HG03097 (cell line): ENCODE results near the gene ATAD3C.
"Not testable (repeated sequence)": the region's sequence is repeated elsewhere in the genome, so short reads cannot be mapped to it uniquely, and the experiment has no call there.

Experiments used
- ATAC-seq: cut with Tn5 transposase; IDR thresholded peaks from one replicate; pipeline ENCODE4 v1.9.1; 2021; ENCODE audit not compliant: unreplicated experiment, low FRiP score

The ATAD3C gene

GRCh38 chr1:1468196-1468985, 18.9 kb downstream of the ATAD3C start:
- ATAC-seq: not testable (repeated sequence)

DNA sequence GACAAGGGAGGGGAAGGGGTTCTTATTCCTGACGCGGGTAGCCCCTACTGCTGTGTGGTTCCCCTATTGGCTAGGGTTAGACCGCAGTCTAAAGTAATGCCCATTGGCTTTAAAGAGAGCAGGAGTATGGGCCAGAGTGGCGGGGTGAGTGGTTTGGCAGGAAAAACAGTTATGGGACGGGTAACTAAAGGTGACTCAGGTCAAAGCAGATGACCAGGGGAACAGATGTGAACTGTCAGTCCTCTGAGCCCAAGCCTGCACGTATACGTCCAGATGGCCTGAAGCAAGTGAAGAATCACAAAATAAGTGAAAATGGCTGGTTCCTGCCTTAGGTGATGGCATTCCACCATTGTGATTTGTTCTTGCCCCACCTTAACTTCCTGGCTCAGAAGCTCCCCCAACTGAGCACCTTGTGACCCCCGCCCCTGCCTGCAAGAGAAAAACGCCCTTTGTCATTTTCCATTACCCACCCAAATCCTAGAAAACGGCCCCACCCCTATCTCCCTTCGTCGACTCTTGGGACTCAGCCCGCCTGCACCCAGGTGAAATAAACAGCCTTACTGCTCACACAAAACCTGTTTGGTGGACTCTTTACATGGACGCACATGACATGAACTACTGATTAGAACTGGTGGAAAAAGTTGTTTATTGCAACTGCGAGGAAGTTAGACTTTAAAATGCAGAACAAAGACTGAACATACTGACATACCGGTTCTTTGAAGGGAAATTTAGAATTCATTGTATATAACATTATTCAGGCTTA, 21.3 kb downstream of the ATAD3C start:
- ATAC-seq: no peak

DNA sequence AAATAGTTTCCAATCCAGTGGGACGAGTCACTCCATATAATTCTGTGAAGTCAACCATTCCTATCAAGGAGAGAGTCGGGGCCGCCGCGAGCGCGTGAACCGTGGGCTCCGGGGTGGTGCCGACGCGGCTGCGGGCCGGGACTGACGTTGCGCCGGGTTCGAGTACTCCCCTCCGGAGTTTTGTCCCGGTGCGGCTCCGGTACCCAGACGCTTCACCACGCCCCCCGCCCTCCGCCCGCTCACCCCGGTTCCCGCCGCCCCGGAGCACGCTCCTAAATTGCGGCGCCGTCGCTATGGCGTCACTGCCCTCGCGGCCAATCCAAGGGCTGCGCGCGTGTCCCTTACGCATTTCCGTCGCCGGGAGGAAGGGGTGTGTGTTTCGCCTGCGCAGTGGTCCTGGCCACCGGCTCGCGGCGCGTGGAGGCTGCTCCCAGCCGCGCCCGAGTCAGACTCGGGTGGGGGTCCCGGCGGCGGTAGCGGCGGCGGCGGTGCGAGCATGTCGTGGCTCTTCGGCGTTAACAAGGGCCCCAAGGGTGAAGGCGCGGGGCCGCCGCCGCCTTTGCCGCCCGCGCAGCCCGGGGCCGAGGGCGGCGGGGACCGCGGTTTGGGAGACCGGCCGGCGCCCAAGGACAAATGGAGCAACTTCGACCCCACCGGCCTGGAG, 22.0 kb downstream of the ATAD3C start, which contains the start of gene ATAD3B:
TSS of gene ATAD3B (plus strand) at position 377 of the 664 bp plus-strand sequence. CDS start at position 497, 120 bp downstream.
- ATAC-seq: peak; percentile 60

- ATAC-seq: peak; percentile 43
Measured at GRCh38 chr1:1472053-1472876, 22.8 kb downstream of the ATAD3C start.

DNA sequence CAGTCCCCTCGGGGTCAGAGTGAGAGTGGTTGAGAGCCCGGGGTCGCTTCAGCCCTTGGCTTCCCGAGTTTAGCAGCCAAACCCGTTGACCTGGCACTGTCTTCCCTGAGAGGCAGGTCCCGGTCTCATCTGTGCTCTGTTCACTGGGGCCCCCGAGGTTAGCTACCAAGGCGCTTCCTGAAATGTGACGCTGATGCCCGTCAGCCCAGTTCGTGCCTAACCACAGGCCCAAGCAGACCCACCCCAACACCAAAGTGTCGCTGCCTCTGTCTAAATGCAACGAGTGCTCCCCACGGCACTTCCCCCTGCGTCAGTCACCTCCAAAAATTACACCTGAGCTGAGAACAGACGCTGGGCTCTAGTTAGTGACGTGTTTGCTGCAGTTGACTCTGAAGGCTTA, 26.5 kb downstream of the ATAD3C start:
- not testable (repeated sequence) for ATAC-seq

DNA sequence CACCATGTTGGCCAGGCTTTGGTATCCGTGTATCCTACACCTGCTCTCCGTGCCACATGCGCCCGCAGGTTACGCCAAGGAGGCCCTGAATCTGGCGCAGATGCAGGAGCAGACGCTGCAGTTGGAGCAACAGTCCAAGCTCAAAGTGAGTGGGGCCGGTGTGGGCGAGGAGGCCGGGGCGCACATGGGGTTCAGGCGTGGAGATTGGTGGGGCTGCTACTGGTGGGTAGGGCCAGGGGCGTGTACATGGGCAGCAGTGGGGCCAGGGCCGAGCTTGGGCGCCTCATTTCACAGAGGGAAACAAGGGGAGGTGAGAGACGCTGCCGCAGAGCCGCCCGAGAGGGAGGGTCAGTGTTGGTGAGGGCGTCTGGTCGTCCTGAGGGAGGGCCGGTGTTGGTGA, 27.7 kb downstream of the ATAD3C start:
- no peak for ATAC-seq

DNA sequence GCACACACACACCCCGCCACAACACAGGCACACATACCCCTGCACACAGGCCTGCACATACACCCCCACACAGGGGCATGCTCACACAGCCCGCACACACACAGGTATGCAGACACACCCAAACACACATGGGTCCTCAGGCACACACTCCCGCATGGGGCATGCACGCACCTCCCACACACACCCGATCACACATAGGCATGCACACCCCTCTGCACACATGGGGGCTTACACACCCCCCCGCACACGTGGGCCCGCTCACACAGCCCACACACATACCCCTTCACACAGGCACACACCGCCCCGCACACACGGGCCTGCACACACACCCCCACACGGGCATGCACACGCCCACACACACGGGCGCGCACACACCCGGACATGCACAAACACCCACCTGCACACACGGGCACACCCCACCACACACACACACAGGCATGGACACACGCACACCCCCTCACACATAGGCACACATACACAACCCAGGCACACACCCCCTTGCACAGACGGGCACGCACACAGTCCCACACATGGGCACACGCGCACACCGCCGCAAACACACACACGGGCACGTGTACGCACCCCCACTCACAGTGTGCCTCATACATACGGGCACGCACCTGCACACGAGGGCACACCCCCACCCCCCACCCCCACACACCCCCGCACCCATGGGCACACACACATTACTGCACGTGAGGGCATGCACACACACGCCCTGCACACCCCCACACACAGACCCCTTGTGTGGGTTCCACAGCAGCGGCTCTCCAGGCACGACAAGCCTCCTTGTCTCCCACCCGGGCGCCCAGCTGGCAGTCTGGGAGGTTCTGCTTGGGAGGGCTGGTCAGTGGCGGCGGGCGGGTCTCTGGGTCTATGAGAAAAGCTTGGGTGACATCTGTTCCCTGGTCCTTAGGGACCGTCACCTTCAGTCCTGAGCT, 30.3 kb downstream of the ATAD3C start:
- ATAC-seq: no peak

GRCh38 chr1:1480488-1480867, 31.0 kb downstream of the ATAD3C start:
- not testable (repeated sequence) for ATAC-seq

DNA sequence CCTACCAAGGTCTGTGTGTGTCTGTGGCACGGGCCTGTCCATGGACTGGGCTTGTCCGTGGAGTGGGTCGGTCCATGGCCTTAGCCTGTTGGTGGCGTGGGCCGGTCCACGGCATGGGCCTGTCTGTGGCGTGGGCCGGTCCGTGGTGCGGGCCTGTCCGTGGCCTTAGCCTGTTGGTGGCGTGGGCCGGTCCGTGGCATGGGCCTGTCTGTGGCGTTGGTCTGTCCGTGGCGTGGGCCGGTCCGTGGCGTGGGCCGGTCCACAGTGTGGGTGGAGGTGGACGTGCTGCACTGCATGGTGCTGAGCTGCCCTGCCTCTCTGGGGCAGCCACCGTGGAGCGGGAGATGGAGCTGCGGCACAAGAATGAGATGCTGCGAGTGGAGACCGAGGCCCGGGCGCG, 32.3 kb downstream of the ATAD3C start:
- ATAC-seq: not testable (repeated sequence)

- no peak for ATAC-seq
Measured at GRCh38 chr1:1482856-1483255, 33.4 kb downstream of the ATAD3C start.

DNA sequence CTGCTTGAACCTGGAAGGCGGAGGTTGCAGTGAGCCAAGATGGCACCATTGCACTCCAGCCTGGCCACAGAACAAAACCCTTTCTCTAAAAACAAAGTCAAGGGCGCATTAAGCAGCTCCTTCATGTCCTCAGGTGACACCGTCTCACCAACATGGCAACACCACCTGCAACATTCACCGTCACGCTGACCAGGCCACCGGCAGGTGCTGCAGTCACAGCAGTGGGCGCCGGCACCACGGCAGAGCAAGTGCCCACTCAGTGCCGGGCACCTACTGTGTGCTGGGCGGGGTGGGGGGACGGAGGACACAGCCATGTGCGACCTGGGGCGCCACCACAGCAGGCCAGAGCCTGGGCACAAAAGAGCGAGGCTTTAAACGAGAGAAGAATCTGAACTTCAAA, 34.2 kb downstream of the ATAD3C start:
- no peak for ATAC-seq

GRCh38 chr1:1484976-1485750, 35.7 kb downstream of the ATAD3C start:
- not testable (repeated sequence) for ATAC-seq

- not testable (repeated sequence) for ATAC-seq
Measured at GRCh38 chr1:1485755-1486317, 36.3 kb downstream of the ATAD3C start.

DNA sequence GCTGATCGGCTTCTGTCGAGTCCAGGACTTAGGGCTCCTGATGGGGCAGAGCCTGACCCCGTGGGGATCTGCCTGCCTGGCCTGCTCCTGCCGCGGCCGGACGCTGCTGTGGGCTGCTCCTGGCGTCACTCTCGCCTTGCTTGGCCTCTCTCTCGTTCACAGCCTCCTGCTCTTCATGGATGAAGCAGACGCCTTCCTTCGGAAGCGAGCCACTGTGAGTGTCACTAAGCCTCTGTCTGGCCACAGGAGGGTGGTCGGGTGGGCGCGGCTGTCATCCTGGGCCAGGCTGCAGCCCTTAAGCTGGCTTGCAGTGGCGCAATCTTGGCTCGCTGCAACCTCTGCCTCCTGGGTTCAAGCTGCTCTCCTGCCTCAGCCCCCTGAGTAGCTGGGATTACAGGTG, 38.2 kb downstream of the ATAD3C start:
- no peak for ATAC-seq

DNA sequence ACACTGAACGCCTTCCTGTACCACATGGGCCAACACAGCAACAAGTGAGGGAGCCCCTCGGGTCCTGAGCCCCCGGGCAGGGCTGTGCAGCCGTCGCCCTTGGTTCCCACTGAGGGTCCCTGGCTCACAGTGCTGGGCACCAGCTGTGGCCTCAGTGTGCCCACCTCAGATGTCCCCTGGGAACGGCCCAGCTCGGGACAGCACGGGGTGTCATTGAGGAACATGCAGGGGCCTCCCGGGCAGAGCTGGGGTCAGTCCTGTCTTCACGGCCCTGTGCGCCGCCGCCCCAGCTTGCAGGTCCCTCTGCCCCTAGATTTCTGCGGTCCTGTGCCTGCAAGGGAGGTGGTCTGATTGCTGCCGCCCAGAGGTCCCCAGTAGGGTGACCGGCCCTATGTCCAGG, 39.7 kb downstream of the ATAD3C start:
- no peak for ATAC-seq

- no peak for ATAC-seq
Measured at GRCh38 chr1:1489861-1490260, 40.4 kb downstream of the ATAD3C start.

- no peak for ATAC-seq
Measured at GRCh38 chr1:1490633-1491230, 41.2 kb downstream of the ATAD3C start.

DNA sequence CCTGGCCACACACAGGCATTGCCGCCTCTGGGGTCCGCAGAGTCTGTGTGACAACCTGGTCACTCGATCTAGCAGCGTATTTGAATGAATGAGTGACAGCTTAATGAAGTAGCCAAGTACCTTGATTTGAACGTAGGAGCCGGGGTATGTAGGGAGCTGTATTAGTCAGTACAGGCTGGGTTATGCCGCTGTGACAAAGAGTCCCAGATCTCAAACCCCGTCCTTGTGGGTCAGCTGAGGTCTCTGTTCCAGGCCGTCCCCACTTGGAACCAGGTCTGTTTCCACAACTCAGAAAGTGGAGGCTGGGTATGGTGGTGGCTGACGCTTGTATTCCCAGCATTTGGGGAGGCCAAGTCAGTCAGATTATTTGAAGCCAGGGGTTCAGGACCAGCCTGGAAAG, 42.1 kb downstream of the ATAD3C start:
- ATAC-seq: no peak
